Measurements from ENCODE around the gene DISP3. TPM values are rescaled to one million over a fixed set of nuclear protein-coding genes. Genes with fewer than 3 reads are reported as not detected.
A peak's percentile ranks its signal among the peaks of the same experiment; 100 is the strongest.

Gene DISP3
- total and polyA plus RNA-seq, 9 of the 15 experiments (the other 6 are each of a cell fraction or from before 2014, with no cell fraction given), result 0.03 to 0.19 (median 0.15) TPM; not detected in 5

GRCh38 chr1:11478571-11479374 lies at the start of gene DISP3 (continued):
- peak in 1 of 2 experiments; percentile 93; a peak in 2 of 4 replicates for TF ChIP-seq BCLAF1 (IDR thresholded peaks at IDR 0.05; ENCODE audit: borderline replicate concordance in 1 of 2, control insufficient read depth in 1 of 2, low read depth in 2 of 2, low read length in 1 of 2)
- TF ChIP-seq HNRNPLL (IDR thresholded peaks at IDR 0.05; ENCODE audit: low read depth, low read length, poor library complexity, severe bottlenecking), result peak; percentile 55
- TF ChIP-seq FIP1L1 (IDR thresholded peaks at IDR 0.05; ENCODE audit: low read depth, low read length, poor library complexity, severe bottlenecking), result peak; percentile 52
- peak; percentile 76; the same call in 1 of the 2 replicates for TF ChIP-seq ZBTB7A (IDR thresholded peaks at IDR 0.05; ENCODE audit: borderline replicate concordance, control insufficient read depth, low read depth, low read length)
- TF ChIP-seq NONO (IDR thresholded peaks at IDR 0.05; ENCODE audit: low read depth in 2 of 2, low read length in 1 of 2), result peak in 1 of 2 experiments; percentile 100; a peak in 2 of 4 replicates
- peak; percentile 22; the same call in 1 of the 2 replicates for TF ChIP-seq NCOR1 (IDR thresholded peaks at IDR 0.05)
- TF ChIP-seq ZNF668 (CRISPR knock-in tag; IDR thresholded peaks at IDR 0.05), result no peak
- TF ChIP-seq, protein P1, sequence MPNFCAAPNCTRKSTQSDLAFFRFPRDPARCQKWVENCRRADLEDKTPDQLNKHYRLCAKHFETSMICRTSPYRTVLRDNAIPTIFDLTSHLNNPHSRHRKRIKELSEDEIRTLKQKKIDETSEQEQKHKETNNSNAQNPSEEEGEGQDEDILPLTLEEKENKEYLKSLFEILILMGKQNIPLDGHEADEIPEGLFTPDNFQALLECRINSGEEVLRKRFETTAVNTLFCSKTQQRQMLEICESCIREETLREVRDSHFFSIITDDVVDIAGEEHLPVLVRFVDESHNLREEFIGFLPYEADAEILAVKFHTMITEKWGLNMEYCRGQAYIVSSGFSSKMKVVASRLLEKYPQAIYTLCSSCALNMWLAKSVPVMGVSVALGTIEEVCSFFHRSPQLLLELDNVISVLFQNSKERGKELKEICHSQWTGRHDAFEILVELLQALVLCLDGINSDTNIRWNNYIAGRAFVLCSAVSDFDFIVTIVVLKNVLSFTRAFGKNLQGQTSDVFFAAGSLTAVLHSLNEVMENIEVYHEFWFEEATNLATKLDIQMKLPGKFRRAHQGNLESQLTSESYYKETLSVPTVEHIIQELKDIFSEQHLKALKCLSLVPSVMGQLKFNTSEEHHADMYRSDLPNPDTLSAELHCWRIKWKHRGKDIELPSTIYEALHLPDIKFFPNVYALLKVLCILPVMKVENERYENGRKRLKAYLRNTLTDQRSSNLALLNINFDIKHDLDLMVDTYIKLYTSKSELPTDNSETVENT (CRISPR knock-in tag; IDR thresholded peaks at IDR 0.05), result 0 out of 2 replicates have a peak, but pooled peaks have one; percentile 7
- peak; percentile 67 for TF ChIP-seq RBFOX2 (IDR thresholded peaks at IDR 0.05; ENCODE audit: low read depth, low read length)
- TF ChIP-seq HCFC1 (IDR thresholded peaks at IDR 0.05; ENCODE audit: low read depth, low read length), result peak; percentile 20; the same call in 1 of the 2 replicates
- TF ChIP-seq CHD2 (IDR thresholded peaks at IDR 0.05; ENCODE audit: low read depth, low read length), result 0 out of 2 replicates have a peak, but pooled peaks have one; percentile 28
- peak; percentile 63 for TF ChIP-seq GABPB1 (CRISPR knock-in tag; IDR thresholded peaks at IDR 0.05)
- no peak for TF ChIP-seq ZNF197 (CRISPR knock-in tag; IDR thresholded peaks at IDR 0.05; ENCODE audit: low read depth)
- TF ChIP-seq TOE1 (IDR thresholded peaks at IDR 0.05; ENCODE audit: borderline replicate concordance), result peak; percentile 96
- no peak for TF ChIP-seq TOE1 (CRISPR knock-in tag; IDR thresholded peaks at IDR 0.05; ENCODE audit: borderline replicate concordance, low read depth)
- no peak for TF ChIP-seq POLR2AphosphoS5 (IDR thresholded peaks at IDR 0.05; ENCODE audit: control insufficient read depth, insufficient read depth, low read depth, low read length)
- TF ChIP-seq ZNF764 (CRISPR knock-in tag; IDR thresholded peaks at IDR 0.05; ENCODE audit: low read depth), result no peak
- peak; percentile 52 for TF ChIP-seq HNRNPK (IDR thresholded peaks at IDR 0.05; ENCODE audit: low read depth, low read length, poor library complexity, severe bottlenecking)
- 0 out of 2 replicates have a peak, but pooled peaks have one; percentile 50 for TF ChIP-seq KLF1 (tag; IDR thresholded peaks at IDR 0.05)
